Measurements from ENCODE around the gene GFY.

DNA sequence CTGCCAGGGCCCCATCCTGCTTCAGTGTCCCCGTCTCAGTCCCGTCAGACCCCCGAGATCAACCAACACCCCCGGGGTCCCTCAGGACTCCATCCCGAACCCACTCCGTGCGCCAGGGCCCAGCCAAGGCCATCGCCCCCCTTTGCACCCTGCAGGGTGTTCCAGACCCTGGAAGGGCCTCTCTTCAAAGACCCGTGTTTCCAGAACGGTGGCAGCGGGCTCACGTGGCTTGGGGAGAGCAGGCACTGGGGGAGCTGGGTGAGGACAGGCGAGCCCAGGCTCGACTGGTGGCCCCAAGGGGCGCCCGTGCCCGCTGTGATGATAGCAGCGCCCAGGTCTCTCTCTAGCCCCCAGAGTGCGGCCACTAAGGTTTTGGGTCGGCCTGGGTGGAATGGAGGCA, 35.8 kb upstream of the GFY start:
- TF ChIP-seq, protein P1, sequence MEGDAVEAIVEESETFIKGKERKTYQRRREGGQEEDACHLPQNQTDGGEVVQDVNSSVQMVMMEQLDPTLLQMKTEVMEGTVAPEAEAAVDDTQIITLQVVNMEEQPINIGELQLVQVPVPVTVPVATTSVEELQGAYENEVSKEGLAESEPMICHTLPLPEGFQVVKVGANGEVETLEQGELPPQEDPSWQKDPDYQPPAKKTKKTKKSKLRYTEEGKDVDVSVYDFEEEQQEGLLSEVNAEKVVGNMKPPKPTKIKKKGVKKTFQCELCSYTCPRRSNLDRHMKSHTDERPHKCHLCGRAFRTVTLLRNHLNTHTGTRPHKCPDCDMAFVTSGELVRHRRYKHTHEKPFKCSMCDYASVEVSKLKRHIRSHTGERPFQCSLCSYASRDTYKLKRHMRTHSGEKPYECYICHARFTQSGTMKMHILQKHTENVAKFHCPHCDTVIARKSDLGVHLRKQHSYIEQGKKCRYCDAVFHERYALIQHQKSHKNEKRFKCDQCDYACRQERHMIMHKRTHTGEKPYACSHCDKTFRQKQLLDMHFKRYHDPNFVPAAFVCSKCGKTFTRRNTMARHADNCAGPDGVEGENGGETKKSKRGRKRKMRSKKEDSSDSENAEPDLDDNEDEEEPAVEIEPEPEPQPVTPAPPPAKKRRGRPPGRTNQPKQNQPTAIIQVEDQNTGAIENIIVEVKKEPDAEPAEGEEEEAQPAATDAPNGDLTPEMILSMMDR (IDR thresholded peaks at IDR 0.05; ENCODE audit: low read length) = no peak
- TF ChIP-seq EZH2 (IDR thresholded peaks at IDR 0.05; ENCODE audit: borderline replicate concordance, low read length) = no peak
